NCI-H1436 treated with DMSO at 0.1 percent for 48 hours (cell line): ENCODE measurements around the gene ICAM3.
"Not testable (repeated sequence)": the region's sequence is repeated elsewhere in the genome, so short reads cannot be mapped to it uniquely, and the experiment has no call there.

Experiments used
- DNase-seq: peaks from one replicate; lab custom pipeline; 2025; lab: John Stamatoyannopoulos, UW

ICAM3 gene, protein sequence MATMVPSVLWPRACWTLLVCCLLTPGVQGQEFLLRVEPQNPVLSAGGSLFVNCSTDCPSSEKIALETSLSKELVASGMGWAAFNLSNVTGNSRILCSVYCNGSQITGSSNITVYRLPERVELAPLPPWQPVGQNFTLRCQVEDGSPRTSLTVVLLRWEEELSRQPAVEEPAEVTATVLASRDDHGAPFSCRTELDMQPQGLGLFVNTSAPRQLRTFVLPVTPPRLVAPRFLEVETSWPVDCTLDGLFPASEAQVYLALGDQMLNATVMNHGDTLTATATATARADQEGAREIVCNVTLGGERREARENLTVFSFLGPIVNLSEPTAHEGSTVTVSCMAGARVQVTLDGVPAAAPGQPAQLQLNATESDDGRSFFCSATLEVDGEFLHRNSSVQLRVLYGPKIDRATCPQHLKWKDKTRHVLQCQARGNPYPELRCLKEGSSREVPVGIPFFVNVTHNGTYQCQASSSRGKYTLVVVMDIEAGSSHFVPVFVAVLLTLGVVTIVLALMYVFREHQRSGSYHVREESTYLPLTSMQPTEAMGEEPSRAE

DNA sequence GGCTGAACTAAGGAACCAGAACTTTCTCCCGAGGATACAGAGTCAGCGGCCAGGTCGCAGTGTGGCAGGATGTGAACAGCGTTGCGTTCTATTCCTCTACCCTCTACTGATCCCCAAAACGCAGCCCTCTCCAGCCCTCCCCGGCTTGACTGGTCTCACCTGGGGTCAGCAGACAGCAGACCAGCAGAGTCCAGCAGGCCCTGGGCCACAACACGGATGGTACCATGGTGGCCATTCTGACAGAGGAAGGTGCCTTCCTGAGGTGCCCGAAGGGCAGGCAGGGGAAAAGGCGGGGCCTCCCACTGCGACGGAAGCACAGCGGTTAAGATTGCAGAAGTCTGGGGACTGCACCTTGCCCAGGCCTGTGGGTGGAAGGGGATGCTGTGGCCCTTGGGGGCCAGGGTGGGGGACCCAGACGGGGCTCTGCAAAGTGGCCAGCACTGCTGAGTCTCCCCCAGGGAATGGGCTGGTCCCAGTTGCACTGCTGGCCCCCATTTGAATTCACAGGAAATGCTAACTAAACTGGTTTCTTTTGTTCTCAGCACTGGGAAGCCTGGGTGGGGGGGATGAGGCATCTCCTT lies at the start of gene ICAM3:
TSS of gene ICAM3 (minus strand) at position 245 of the 581 bp plus-strand sequence. CDS start at position 235, 10 bp downstream.
- no peak for DNase-seq

- no peak for DNase-seq
These were observed 49.5 kb upstream of the ICAM3 start for GRCh38 chr19:10388957-10389356.

DNA sequence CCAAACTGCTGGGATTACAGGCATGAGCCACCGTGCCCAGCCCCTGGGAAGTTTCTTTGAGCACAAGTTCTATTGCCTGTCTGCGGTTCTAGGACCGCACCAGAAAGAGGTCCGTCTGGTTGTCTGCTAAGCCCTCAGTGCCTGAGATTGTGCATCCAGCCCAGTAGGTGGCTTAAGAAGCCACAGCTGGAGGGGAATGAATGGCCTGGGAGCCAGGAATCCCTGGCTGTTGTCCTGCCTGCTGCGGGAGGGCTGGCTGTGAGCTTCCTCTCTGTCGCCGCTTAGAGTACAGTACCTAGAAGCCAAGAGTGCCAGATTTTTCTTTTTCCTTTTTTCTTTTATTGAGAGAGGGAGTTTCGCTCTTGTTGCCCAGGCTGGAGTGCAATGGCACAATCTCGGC lies 45.2 kb upstream of the ICAM3 start:
- no peak for DNase-seq

- DNase-seq = not testable (repeated sequence)
These were observed 43.7 kb upstream of the ICAM3 start for GRCh38 chr19:10383223-10383499.

GRCh38 chr19:10380313-10381102 lies 41.1 kb upstream of the ICAM3 start, which contains the start of gene TYK2:
Gene TYK2, minus strand, starts transcription at chr19:10380572. Its CDS starts 2,166 bp downstream, at chr19:10378406.
- DNase-seq = peak; percentile 96

- DNase-seq = no peak
These were observed 40.5 kb upstream of the ICAM3 start for GRCh38 chr19:10379880-10380312.

DNA sequence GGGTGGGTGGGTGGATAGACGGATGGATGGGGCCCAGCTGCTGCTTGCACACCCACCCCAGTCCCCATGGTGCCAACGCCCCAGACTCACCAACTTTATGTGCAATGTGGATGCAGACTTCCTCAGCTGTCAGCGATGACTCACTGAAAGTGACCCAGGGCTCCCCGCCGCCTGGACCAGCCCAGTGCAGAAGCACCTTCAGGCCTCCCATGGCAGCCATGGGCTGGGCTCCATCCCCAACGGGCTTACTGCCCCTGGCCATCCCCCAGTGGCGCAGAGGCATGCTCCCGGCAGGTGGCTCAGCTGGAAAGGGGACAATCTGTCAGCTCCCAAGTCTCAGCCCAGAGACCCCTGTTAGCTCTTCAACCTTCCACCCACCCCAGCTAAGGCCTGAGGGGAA lies 38.7 kb upstream of the ICAM3 start:
- no peak for DNase-seq

DNA sequence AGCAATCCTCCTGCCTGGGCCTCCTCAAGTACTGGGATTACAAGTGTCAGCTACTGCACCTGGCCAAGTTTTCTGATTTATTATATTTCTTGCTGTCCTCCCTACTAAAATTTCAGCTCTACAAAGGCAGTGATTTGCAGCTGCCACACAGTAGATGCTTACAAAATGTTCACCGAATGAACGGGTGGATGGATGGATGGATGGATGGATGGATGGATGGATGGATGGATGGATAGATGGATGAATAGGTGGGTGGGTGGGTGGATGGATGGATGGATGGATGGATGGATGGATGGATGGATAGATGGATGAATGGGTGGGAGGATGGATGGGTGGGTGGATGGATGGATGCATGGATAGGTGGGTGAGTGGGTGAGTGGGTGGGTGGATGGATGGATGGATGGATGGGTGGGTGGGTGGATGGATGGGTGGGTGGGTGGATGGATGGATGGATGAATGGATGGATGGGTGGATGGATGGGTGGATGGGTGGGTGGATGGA lies 37.8 kb upstream of the ICAM3 start:
- not testable (repeated sequence) for DNase-seq

GRCh38 chr19:10374931-10375330 lies 35.5 kb upstream of the ICAM3 start:
- no peak for DNase-seq

DNA sequence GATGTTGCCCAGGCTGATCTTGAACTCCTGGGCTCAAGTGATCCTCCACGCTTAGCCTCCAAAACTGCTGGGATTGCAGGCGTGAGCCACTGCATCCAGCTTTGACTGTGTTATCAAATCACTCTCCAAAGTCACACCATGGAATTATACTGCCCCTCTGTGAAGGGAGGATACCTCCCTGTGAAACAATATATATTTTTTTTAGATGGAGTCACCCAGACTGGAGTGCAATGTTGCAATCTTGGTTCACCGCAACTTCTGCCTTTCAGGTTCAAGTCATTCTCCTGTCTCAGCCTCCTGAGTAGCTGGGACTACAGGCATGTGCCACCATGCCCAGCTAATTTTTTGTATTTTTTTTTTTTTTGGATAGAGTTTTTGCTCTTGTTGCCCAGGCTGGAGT lies 33.3 kb upstream of the ICAM3 start:
- DNase-seq = no peak

DNA sequence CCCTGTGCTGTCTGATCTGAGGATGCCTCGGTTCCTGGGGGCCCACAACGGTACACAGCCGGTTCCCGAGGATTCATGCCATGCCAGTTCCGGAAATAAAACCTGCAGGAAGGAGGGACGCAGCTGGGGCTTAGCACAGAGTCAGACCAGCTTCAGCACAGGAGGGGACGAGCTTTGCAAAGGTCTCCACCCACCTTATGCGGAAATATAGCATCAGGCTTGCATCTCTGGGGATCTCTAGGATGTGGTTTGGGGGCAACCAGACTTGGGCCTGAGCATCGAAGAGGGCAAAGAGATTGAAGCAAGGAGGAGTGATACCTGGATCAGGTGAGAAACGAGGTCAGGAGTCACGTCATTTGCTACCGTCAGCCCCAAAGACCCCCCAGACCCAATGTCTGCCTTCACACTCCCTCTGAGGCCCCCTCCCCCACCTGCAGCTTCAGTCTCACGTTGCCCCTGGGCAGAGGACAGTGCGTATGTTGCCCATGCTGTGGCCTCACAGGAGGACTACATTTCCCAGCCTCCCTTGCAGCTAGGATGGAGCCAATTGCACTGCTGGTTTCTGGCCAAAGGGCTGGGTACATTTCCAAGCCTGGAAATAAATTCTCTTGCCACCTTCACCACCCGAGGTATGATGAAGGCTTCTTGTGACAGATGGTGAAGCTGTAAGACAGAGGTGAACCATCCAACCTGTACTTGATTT lies 28.8 kb upstream of the ICAM3 start:
- DNase-seq = no peak

DNA sequence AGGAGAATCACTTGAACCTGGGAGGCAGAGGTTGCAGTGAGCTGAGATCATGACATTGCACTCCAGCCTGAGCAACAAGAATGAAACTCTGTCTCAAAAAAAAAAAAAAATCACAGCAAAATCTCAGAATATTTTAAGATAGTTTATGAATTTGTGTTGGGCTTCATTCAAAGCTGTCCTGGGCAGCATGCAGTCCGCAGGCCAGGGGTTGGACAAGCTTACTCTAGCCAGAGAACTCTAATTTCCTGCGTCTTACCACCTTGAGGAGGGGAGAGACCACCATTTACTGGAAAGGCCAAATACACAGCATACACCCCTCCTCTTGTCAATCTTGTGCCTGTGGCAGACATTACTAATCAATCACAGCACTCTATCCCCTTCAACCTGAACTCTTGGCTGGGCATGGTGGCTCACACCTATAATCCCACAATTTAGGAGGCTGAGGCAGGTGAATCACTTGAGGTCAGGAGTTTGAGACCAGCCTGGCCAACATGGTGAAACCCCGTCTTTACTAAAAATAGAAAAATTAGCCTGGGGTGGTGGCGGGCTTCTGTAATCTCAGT lies 27.6 kb upstream of the ICAM3 start:
- not testable (repeated sequence) for DNase-seq

DNA sequence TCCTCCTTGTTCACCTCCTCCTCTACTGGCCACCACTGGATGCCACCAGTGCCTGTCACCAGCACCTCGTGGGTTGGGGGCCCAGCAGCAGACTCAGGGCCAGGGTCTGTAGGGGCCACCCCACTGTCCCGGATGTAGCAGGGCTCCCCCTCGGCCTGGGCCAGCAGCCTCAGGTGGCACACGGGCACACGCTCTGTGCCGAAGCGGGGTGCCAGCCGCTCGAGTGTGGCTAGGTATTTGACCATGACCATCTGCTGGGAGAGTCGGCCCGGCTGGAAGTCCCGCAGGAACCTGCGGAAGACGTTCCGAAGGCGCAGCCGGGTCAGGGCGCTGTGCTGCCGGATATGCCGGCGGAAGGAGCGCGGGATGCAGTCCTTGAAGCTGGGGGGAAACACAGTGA lies 26.1 kb upstream of the ICAM3 start:
- no peak for DNase-seq

DNA sequence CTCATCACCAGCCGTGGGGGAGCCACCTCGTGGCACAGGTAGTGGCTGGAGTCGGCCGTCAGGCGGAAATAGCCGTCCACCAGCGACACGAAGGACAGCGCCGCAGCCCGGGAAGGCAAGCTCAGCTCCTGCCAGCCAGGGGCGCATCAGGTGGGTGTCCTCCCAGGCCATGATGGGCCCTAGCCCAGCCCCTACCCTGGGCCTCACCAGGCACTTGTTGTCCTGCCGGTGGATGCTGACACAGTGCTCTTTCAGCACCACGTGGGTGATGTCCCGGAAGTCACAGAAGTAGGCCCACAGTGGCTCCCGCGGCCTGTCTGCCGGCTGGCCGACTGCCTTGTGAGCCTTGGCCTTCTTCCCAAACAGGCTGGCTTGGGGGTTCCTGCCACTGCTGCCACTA lies 25.2 kb upstream of the ICAM3 start:
- DNase-seq = no peak

DNA sequence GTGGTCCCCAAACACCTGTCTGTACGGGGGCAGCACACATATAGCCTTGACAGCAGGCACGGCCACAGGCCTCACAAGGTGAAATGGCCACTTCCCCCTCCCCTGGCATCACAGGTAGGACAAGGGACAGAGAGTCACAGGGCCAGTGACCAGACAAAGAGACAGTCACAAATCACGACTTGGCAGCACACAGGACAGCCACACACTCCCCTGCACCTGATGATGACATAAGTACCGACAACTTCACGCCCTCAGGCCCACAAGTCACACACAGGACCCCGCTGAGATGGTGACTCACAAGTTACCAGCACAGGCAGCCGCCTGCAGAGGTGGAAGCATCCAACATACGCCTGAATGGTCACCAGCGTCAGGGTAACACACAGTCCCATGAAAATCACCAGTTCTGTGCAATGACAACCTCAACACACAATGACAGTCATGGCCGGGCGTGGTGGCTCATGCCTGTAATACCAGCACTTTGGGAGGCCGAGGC lies 24.4 kb upstream of the ICAM3 start:
- DNase-seq = no peak

DNA sequence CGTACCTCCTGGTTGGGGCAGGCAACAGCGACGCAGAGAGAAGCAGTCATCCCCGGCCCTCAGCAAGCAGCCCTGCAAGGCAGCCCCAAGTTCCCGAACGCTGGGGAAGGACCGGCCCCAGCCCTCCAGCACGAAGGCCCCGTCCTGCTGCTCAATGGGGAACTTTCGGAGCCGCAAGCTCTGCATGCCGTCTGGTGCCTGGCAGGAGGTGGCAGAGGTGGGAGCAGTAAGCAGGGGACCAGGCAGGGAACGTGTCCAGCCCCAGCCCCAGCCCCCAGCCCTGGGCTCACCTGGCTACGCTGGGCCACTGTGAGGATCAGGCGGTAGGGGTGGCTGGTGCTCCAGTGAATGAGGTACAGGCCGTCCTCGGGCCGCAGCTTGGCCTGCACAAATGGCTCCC lies 22.8 kb upstream of the ICAM3 start:
- no peak for DNase-seq

DNA sequence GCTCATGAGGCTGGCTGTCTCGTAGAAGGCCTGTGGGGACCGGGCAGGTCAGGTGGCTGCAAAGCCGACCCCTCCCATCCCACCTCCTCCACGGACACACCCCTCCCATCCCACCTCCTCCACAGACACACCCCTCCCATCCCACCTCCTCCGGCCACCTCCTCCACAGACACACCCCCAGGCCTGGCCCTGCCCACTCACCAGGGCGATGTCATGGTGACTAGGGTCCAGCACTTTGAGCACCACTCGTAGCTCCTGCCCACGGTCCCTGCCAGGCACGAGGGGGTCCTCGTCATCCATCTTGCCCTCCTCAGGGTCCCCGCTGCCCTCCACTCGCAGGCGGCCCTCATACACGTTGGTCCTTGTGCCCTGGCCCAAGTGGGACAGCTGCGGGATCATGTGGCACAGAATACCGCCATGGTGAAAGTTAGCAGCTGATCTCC lies 22.2 kb upstream of the ICAM3 start:
- DNase-seq = no peak

- DNase-seq = no peak
These were observed 17.0 kb upstream of the ICAM3 start for GRCh38 chr19:10356431-10356830.

- DNase-seq = no peak
These were observed 14.5 kb upstream of the ICAM3 start for GRCh38 chr19:10353793-10354391.

- DNase-seq = no peak
These were observed 13.6 kb upstream of the ICAM3 start for GRCh38 chr19:10352764-10353671.
